EL (cell line): ENCODE measurements around the gene SCRN2.

Source experiments
- DNase-seq: peaks from one replicate; pipeline ENCODE4 v3.0.0-alpha.2; 2016

Gene SCRN2

DNA sequence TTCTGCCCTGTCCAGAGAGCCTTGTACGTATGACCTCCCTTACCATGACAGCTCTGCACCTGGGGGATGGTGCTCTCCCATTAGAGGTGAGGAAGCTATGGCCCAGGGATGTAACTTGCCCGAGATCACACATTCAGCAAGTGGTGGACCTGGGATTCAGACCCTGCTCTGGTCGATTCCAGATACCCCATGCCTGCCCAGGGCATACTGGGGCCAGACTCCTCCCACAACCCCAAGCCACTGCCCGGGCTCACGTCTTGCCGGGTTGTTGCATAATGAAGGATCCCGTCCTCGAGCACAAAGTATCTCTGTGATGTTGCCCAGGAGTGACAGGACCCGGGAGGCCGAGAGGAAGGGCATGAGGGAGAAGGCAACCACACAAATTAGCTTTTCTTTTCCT, 21.6 kb downstream of the SCRN2 start:
- no peak for DNase-seq

DNA sequence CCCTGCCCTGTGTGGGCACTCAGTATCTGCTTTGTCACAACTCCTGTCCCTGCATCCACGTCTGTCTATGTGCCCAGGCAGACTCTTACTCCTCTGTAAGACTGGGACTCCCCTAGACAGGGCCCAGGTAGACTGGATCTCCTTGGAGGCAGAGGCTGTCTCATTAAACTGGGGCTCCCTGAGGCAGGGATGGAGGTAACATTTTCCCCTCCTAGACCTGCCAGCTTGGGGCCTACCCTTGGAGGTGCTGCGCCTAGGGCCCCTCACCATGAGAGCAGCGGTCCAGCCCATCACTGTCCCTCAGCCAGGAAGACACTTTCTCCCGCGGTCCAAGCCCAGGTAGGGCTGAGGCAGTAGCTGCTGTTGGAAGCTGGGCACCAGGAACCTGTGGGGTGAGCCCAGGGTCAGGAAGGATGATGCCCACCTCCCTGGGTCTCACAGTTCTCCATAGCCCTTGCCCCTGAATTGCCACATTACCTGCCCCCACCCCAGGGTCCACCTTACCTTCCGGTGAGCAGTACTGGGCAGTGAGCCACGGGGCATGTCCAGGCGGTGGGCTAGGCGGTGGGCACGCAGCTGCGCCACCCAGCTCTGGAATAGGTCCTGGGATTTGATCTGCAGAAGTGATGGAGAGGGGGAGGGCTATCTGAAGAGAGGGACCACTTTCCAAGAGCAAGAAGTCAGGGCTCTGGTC, 22.9 kb downstream of the SCRN2 start:
- no peak for DNase-seq

DNA sequence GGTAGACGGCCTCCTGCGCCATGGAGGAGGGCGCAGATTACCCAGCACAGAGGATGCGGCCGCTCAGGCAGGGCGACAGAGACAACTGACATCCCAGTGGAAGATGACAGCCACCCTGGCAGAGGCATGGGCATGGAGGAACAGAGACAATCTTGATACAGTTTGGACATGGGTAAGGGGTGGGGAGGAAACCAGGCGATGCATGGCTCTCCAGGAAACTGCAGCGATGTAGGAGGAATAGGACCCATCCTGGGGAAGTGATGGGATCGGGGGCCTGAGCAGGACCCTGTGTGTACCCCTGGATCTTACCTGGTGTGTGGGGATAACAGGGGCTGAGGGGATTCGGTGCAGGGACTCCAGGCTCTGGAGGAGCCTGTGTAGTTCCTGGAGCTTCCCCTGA, 24.1 kb downstream of the SCRN2 start:
- DNase-seq: no peak

DNA sequence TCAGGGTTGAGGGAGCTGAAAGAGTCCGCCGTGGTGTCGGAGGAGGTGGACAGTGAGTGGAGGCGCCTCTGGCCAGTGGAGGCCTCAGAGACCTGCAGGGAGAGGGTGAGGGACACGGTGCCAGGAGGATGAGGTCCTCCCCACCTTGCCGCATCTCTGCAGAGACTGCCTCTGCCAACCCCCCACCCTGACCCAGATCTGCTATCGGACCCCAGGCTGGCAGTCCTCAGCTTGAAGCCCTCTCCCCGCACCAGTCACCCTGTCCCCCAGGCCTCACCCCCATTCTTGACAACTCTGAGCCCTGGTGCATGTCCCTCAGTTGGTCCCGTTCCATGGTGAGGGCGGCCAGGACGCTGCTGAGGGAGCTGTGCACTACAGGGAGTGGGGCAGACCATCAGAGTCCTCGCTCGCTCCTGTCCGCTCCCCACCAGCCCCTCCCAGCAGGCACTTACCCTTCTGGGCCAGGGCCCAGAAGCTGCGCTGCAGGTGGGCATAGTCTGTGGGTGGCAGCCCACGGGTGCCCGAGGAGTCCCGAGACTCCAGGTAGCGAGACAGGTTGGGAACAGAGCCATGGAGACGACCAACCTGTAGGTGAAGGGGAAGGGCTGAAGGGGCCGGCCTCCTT, 24.9 kb downstream of the SCRN2 start:
- no peak for DNase-seq

DNA sequence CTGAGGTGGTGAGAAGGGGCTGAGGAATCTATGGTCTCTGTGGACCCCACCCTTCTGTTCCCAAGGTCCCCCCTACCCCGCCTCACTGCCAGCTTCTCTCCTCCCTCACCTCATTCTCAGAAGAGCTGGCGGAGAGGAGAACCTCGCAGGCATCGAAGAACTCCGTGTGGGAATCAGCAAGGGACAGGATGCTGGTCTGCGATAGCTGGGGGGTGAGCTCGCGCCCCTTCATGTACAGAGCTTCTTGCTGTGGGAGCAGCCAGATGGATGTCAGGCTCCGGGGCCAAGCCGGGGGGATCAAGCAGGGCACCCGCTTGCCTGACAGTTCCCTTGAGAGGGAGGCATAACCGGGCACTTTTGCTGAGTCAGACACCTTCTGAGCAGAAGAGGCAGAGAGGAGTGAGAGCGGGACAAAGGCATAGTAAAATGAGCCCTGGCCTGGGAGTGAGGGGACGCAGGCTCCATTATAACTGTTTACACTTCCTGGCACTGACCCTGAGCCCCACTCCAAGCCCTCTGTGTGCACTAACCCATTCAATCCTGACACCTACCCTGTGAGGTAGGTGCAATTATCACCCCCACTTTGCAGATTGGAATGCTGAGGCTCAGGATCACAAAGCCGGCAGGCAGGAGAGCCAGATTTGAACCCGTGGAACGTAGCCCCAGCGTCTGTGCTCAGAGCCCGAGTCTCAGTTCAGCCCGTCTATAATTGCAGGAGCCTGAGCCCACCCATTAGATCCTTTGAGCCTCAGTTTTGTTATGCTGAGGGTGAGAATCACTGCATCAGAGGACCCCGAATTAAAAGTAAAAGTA, 25.8 kb downstream of the SCRN2 start:
- DNase-seq: no peak

DNA sequence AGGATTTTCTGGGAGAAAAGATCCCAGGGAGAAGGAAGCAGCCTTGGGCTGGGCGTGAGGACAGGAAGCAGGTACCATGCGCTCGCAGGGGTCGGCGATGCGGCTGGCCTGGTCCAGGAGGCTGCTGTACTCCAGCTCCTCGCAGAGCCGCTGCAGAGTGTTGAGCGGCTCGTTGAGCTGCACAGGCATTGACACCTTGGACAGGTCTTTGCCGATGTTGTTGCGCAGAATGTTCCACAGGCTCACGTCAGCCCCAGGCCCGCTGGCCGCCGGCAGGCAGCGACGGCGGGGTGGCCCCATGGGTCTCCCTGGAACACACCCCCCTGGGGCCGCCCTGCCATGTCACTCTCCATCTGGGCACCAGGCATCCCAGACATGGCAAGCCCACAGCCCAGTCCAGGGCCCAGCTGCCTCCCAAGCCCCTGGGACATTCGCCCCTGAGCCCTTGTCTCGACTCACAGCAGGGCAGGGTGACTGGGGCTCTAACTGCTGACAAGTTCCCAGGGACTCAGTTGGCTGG, 27.5 kb downstream of the SCRN2 start:
- no peak for DNase-seq

DNA sequence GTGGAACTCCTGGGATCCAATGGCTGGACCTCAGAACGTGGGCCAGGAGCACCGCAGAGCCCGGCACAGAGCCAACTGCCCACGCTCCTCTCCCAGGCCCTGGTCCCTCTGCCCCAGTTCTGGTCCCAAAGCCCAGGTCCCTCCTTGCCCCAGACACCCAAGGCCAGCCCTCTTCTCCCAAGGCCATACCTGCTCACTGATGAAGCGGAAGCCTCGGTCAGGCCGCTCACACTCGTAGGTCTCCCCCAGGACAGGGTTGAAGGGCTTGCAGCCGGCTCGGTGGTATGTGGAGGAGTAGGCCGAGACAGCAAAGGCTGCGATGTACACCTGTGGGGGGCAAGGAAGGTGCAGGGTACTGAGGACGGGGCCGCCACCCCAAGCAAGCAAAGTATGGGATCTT, 28.0 kb downstream of the SCRN2 start:
- no peak for DNase-seq

DNA sequence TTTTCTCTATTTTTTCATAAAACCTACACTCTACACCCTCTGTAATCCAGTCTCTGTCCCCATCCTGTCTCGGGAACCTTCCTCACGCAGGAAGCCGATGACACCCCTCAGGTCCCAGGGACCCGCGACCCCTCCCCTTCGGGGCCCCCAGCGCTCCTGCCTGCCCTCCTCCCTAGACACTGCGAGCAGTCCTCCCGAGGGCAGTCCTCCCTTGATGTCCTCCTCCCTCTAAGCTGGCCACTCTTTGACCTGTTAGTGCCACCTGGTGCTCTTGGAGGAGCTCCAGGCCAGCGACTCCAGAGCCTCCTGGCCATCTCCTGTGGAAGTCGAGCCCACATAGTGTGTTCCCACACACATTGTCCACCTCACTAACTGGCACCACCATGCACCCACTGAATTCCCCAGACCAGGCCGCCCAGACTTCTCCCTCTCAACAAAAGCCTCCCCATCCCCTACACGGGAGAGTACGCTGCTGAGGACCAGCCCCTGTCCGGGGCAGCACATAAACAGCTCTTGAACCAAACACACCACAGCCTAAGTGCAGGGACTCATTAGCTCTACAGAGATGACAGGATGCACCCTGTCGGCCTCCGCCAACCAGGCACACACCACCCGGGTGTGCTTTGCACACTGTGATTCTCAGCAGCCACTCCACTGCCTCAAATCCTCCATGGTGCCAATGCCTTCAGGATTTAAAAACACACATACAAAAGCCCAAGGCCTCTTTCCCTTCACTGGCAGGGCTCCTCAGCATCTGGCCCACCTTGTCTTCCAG, 28.7 kb downstream of the SCRN2 start:
- DNase-seq: no peak

DNA sequence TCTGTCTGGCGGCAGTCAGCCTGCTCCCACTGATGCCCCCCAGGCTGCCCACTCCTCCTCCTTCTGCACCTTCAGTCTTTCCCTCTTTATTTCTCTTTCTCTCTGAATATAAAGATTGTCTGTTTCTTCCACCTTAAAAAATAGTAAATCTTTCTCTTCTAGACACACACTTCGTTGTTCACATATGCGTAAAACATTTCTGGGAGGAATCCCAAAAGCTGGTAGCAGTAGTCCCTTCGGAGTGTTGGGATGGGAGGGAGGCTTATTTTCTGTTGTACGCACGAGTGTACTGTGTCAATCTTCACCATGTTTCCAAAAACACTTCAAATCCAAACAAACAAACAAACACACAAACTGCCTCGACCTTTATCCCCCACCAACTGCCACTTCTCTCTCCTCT, 29.4 kb downstream of the SCRN2 start:
- no peak for DNase-seq

DNA sequence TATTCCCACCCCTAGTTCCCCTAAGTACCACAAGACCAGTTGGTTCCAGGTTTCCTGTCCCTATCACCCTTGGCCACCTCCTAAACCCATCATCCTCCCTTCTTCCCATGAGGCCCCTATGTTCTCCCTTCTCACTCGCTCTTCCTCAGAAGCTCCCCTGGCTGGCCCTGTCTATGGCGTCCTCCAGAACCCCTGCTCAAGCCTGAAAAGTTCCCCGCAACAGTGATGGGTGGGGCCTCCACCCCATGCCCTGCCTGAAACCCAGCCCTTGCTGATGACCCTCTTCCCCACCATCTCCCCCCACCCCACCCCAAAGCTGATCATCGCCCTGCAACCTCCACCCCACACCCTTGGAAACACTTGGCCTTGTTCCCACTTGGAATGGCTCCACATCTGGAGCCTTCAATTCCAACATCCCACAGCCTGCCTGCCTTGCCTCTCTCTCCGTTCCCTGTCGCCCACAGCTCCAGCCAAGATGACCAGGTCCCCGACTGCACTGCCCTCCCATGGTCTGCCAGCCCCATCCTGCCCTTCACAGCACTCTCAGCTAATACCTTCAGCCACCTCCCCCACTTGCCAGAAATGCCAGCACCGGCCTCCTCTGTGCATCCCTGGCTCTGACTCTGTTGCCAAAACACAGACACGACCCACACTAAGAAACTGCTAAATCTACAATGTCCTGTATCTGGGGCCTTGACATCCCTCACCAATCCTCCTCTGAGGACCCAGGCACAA, 30.0 kb downstream of the SCRN2 start:
- no peak for DNase-seq

DNA sequence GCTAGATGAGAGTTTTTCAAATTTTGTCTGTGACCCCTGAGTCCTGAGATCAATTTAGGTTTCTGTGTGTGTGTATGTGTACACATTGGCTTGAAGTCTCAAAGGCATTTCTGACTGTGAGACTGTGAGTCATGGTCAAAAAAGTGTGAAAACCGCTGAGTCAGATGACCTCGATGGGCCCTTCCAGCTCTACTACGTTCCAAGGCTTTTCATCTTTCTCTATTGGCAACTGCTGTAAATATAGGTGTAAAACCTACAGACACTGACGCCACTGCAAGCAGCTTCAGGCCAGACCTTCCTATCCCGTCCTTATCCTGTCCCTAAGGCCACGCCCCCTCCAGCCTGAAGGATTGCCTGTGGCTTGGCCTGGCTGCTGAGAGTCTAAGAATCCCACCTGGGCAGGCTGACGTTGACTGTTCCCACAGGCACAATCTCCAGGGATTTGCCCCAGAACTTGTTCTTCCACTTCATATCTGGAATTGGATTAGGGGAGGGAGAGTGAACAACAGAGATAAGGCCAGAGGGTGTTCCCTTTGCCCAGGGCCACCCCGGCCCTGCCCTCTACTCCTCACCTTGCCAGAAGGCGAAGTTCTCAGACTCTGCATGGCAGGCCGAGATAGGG, 30.8 kb downstream of the SCRN2 start:
- peak; percentile 89 for DNase-seq

DNA sequence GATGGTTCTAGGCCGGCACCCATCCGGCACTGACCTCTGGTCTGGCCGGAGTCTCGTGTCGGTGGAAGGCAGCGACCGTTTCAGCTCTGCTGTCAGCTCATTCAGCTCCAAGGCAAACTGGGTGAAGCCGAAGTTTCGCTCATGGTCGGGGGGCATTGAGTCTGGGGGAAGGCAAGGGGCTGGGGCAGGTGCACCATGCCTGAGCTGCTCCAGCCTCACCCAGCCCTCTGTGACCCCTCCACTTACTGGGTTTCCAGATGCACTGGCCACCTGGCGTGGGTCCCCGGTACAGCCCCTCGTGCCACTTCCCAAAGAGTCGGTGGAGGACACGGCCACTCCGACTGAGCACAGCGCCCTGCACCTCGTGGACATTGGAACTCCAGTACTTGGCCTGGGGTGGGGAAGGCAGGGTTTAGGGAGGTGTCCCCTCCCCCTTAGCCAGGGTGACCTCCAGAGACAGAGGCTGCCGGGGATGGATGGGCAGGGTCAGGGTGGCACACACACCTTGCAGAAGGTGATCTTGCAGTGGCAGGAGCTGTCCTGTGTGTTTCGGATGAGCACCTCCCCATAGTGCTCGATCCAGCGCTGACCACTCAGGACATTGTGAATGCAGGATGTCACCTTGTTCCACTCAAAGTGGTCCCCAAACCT, 32.1 kb downstream of the SCRN2 start:
- no peak for DNase-seq

DNA sequence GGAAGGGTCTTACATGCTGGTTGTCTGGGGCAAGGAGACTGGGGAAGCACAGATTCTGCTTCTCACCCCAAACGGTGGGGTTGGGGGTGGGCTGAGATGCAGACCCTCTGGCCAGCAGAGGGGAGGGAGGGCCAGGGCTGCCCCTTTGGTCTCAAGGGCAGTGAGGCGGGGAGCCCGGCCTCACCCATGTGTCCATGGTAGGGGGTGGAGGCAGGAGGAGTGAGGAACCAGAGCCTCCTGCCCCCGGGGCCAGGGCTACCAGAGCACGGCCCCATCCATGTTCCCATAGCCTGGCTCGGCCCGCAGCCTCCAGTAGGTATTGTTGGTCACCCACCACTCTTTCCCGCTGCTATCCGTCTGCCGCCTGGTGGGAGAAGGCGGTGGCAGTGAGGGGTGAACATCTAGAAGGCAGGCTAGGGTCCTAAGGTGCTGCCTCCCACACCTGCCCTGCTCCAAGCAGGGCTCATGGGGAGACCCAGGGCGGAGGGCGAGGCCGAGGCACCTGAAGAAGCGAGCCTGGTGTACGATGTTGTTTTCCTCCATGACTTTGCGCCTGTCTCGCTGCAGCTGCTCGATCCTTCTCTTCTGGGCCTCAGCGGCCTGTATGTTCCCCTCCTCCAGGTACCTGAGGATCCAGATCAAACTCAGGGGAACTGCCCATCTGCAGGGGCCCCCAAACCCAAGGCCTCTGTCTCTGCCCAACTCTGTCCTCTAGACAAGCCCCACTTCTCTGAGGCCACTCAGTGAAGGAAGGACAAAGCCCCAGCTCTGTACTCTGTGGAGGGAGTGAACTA, 32.8 kb downstream of the SCRN2 start:
- DNase-seq: no peak

DNA sequence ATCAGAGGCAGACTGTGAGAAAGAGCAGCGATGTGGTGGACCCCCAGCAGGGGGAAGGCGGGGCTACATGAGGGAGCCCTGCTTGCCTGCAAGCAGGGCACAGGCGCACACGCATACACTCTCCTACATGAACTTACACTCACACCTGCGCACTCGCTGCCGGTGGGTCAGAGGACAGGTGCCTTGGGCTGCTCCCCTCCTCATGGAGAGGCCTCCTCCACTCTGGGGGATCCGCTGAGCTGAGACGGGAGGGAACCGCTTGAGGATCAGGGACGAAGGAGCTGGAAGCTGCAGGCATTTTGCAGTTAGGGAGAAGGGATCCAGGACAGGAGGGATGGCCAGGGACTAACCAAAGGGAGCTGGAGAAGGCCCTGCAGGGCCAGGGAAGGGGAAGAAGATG, 33.7 kb downstream of the SCRN2 start:
- no peak for DNase-seq

DNA sequence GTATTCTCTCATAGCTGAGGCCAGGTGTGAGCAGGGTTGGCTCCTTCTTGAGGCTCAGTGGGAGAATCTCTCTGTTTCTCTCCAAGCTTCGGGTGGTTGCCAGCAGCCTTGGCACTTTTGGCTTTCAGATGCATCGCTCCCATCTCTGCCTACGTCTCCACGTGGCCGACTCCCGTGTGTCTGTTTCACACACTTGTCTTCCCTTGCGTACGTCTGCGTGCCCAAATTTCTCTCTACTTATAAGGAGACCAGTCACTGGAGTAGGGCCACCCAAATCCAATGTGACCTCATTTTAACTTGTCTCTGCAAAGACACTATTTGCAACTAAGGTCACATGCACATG, 34.2 kb downstream of the SCRN2 start:
- no peak for DNase-seq

DNA sequence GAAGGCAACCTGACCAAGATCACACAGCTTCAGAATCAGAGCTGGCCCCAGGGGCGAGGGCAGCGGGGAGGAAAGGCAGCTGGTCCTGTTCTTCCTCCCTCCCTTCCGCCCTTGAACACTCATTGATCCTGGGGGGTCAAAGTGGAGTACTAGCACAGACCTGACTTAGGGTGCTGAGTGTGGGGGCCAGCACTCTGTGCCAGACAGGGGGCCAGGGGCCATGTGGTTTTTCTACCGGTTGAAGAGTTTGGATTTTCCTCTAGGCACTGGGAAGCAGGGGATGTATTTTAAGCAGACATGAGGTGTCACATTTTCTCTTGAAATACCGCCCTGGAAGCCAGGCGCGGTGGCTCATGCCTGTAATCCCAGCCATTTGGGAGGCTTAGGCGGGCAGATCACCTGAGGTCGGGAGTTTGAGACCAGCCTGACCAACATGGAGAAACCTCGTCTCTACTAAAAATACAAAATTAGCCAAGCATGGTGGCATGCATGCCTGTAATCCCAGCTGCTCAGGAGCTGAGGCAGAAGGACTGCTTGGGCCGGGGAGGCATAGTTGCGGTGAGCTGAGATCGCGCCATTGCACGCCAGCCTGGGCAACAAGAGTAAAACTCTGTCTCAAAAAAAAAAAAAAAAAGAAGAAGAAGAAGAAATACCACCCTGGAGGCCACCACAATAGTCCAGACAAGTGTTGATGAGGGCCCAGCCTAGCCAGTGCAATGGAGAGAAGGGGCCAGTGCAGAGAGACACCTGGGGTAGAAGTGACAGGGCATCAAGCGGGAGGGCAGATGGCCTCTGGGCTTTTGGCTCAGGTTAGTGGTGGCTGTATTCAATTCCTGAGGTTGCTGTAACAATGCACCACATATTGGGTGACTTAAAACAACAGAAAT, 34.8 kb downstream of the SCRN2 start:
- no peak for DNase-seq

DNA sequence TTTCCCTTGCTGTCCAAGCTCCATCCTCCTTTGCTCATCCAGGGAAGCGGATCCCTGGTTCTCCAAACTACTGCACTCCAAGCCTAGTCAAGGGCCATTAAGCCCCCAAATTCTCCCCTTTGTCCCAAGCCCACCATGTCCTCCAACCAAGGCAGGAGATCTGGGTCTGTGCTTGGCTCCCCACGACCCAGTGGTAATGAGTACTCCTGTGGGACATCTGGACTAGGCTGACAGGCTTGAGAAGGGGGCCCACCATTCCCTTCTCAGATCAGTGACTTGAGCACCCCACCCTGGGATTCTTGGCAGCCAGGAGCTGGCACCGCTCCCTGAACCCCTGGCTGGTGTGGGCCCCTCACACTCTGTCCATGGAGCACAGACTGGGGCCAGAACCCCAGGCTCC, 36.6 kb downstream of the SCRN2 start:
- no peak for DNase-seq

DNA sequence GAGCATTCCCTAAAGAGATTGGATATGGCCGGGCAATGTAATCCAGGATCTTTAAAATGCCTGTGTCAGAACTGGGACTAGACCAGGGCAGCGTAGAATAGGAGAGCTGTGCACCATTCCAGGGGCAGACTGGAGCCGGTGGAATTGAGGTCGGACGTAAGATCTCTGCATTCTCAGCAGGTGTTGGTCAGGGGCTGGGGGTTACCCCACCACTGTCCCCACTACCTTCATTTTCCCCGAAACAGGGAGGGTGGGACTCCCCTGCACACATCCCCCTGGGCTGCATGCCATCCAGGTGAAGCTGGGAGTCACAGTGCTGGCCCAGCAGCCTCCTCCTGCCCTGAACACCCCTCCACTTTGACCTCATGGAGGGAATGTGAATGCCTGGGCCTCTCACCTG, 37.3 kb downstream of the SCRN2 start:
- DNase-seq: no peak

DNA sequence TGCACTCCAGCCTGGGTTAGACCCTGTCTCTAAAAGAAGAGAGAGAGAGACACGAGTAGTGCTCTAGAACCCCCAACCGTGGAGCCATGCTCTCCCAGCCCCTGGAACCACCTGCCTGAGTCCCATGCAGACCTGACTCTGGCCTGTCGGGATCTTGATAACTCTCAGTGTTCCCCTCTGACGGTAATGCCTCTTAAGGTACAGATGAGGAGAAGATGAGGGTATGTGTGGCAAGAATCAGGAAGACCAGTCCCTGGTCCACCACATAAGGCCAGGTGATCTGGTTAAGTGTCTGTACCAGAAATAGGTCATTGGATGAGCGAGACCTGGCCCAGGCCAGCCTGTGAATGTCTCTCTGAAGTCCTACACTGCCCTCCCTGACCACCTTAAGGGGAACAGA, 37.9 kb downstream of the SCRN2 start:
- no peak for DNase-seq
